ENCODE results near the gene RANGRF.

The RANGRF gene

GRCh38 chr17:8300627-8301242 is 12.3 kb downstream of the RANGRF start:
- TF ChIP-seq ESRRG (CRISPR knock-in tag; IDR thresholded peaks at IDR 0.05) (no peak), ZNF8 (CRISPR knock-in tag; IDR thresholded peaks at IDR 0.05) (no peak), ZC3H10 (CRISPR knock-in tag; IDR thresholded peaks at IDR 0.05) (no peak), ARNTL (CRISPR knock-in tag; IDR thresholded peaks at IDR 0.05; ENCODE audit: borderline replicate concordance, low read depth) (no peak), PPARA (CRISPR knock-in tag; IDR thresholded peaks at IDR 0.05; ENCODE audit: borderline replicate concordance) (no peak), BACH2 (CRISPR knock-in tag; IDR thresholded peaks at IDR 0.05; ENCODE audit: borderline replicate concordance) (no peak), CREB5 (CRISPR knock-in tag; IDR thresholded peaks at IDR 0.05; ENCODE audit: low read depth) (no peak), ZFP30 (CRISPR knock-in tag; IDR thresholded peaks at IDR 0.05) (no peak), RARB (CRISPR knock-in tag; IDR thresholded peaks at IDR 0.05) (no peak), ZNF565 (CRISPR knock-in tag; conservative IDR thresholded peaks at IDR 0.05; ENCODE audit: low read depth) (no peak), TCF4 (CRISPR knock-in tag; IDR thresholded peaks at IDR 0.05; ENCODE audit: borderline replicate concordance) (no peak), ZFP3 (CRISPR knock-in tag; IDR thresholded peaks at IDR 0.05) (no peak), ISL1 (CRISPR knock-in tag; IDR thresholded peaks at IDR 0.05) (no peak), OSR1 (CRISPR knock-in tag; IDR thresholded peaks at IDR 0.05) (no peak), CSRNP3 (CRISPR knock-in tag; IDR thresholded peaks at IDR 0.05) (no peak), CSDC2 (CRISPR knock-in tag; IDR thresholded peaks at IDR 0.05) (no peak)
- peak; percentile 99 for ATAC-seq

- ATAC-seq = no peak
Observed at GRCh38 chr17:8310601-8311123, 22.2 kb downstream of the RANGRF start.

GRCh38 chr17:8311131-8311790 is 22.8 kb downstream of the RANGRF start:
- TF ChIP-seq PATZ1 (CRISPR knock-in tag; IDR thresholded peaks at IDR 0.05; ENCODE audit: borderline replicate concordance) (no peak), RARB (CRISPR knock-in tag; IDR thresholded peaks at IDR 0.05) (no peak), ZFP3 (CRISPR knock-in tag; IDR thresholded peaks at IDR 0.05) (no peak)

More at GRCh38 chr17:8310601-8311123, 22.2 kb downstream of the RANGRF start:
- no peak for TF ChIP-seq SNAI2 (CRISPR knock-in tag; IDR thresholded peaks at IDR 0.05)
- no peak for TF ChIP-seq ZNF565 (CRISPR knock-in tag; conservative IDR thresholded peaks at IDR 0.05; ENCODE audit: low read depth)

GRCh38 chr17:8312251-8312650 is 23.8 kb downstream of the RANGRF start:
- TF ChIP-seq CREB5 (CRISPR knock-in tag; IDR thresholded peaks at IDR 0.05; ENCODE audit: low read depth) (no peak), GLIS3 (CRISPR knock-in tag; IDR thresholded peaks at IDR 0.05) (no peak), PATZ1 (CRISPR knock-in tag; IDR thresholded peaks at IDR 0.05; ENCODE audit: borderline replicate concordance) (no peak), RARB (CRISPR knock-in tag; IDR thresholded peaks at IDR 0.05) (no peak), ZNF70 (CRISPR knock-in tag; IDR thresholded peaks at IDR 0.05) (no peak), ARNTL (CRISPR knock-in tag; IDR thresholded peaks at IDR 0.05; ENCODE audit: borderline replicate concordance, low read depth) (no peak), ZFP3 (CRISPR knock-in tag; IDR thresholded peaks at IDR 0.05) (no peak), TOX (CRISPR knock-in tag; IDR thresholded peaks at IDR 0.05; ENCODE audit: borderline replicate concordance) (no peak), TCF4 (CRISPR knock-in tag; IDR thresholded peaks at IDR 0.05; ENCODE audit: borderline replicate concordance) (no peak), ZNF565 (CRISPR knock-in tag; conservative IDR thresholded peaks at IDR 0.05; ENCODE audit: low read depth) (no peak), SNAI2 (CRISPR knock-in tag; IDR thresholded peaks at IDR 0.05) (no peak), TSHZ2 (CRISPR knock-in tag; IDR thresholded peaks at IDR 0.05) (no peak)
- ATAC-seq = no peak

More at GRCh38 chr17:8311131-8311790, 22.8 kb downstream of the RANGRF start:
- no peak for ATAC-seq
